AG08395 (cell line): ENCODE data around the gene MAGEB3.

ENCODE experiments used
- DNase-seq: peaks from one replicate; pipeline ENCODE4 v3.0.0; 2012; ENCODE audit warnings: mixed read lengths, low spot score

MAGEB3 gene

DNA sequence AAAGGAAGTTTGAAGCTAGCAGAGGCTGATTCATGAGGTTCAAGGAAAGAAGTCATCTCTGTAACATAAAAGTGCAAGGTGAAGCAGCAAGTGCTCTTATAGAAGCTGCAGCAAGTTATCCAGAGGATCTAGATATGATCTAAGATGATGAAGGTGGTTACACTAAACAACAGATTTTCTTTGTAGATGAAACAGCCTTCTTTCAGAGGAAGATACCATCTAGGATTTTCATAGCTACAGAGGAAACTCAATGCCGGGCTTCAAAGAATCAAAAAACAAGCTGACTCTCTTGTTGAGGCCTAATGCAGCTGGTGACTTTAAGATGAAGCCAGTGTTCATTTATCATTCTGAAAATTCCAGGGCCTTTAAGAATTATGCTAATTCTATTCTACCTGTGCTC is 50.0 kb downstream of the MAGEB3 start:
- DNase-seq: no peak

DNA sequence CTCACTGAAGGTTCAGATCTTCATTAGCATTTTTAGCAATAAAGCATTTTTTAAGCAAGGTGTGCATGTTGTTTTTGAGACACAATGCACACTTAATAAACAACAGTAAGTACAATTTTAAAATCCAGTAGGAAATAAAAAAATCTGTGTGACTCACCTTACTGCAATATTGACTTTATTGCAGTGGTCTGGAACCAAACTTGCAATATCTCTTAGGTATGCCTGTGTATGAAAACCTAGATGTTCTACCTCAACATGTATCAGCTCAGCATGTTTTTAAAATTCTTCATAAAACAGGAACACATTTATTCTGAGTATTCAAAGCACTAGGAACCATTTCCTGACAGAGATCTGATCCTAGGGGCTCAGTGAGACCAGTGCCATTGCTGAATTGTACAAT is 52.1 kb downstream of the MAGEB3 start:
- no peak for DNase-seq

DNA sequence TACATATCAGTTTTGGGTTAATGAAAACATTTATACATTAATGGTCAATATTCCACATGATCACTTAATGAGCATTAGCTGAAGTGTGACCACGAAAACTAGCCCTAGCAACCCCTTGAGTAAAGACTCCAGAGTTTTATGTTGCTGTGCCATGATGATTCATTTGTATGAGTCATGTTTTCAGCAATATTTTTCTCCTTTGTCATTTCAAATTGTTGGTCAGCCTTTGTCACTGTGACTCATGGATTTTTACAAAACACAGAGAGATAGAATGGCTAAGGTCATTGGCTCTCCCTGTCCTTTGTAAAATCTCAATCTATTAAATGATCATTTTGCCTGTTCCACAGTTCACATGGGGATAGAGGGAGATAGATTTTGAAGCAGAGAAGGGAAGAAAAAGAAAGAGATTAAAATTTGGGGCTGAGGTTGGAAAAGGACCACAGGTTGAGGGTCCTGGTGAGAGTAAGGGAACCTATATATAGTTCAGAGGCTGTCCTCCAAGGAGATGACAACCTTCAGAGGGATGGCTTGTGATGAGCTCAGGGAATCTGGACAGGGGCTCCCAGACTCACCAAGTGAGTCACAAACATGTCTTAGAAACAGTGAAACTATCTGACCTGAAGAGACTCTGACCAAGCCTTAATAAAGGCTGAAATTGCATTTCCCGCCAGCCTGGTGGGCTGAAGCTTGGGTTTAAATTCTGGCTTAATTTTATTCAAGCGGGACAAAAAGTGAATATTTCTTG is 53.2 kb downstream of the MAGEB3 start:
- peak; percentile 81 for DNase-seq
